ENCODE measurements around the gene ELP2.
"Not testable (repeated sequence)": the region's sequence is repeated elsewhere in the genome, so short reads cannot be mapped to it uniquely, and the experiment has no call there.

ELP2 gene

GRCh38 chr18:36158266-36158867, 28.7 kb downstream of the ELP2 start:
- no peak for DNase-seq (ENCODE audit: low read depth)

GRCh38 chr18:36160959-36161371, 31.3 kb downstream of the ELP2 start:
- no peak for DNase-seq (ENCODE audit: low read depth)

GRCh38 chr18:36162981-36163380, 33.3 kb downstream of the ELP2 start:
- DNase-seq (ENCODE audit: low read depth), result no peak

DNA sequence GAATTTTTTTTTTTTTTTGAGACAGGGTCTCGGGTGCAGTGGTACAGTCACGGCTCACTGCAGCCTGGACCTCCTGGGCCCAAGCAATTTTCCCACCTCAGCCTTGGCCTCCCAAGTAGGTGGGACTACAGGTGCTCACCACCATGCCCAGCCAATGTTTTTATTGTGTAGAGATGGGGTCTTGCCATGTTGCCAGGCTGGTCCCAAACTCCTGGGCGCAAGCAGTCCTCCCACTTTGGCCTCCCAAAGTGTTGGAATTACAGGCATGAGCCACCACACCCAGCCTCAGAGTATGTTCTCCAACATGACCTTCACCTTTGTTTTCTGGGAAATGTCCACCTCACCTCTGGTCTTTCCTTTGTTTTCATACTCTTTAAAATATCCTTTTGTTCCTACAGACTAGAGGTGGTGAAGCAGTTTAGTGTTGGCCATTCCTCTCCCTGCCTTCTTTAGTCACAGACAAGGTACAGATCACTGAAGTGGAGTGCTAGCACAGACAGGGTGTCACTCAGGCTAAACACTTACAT, 38.1 kb downstream of the ELP2 start:
- DNase-seq (ENCODE audit: low read depth), result no peak

DNA sequence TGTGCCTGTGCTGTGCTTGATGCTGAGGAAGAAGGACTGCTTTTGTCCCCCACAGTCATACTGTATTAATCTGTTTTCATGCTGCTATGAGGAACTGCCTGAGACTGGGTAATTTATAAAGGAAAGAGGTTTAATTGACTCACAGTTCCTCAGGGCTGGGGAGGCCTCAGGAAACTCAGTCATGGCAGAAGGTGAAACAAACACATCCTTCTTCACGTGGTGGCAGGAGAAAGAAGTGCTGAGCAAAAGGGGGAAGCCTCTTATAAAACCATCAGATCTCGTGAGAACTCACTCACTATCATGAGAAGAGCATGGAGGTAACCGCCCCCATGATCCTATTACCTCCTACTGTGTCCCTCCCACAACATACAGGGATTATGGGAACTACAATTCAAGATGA, 38.6 kb downstream of the ELP2 start:
- DNase-seq (ENCODE audit: low read depth), result not testable (repeated sequence)

DNA sequence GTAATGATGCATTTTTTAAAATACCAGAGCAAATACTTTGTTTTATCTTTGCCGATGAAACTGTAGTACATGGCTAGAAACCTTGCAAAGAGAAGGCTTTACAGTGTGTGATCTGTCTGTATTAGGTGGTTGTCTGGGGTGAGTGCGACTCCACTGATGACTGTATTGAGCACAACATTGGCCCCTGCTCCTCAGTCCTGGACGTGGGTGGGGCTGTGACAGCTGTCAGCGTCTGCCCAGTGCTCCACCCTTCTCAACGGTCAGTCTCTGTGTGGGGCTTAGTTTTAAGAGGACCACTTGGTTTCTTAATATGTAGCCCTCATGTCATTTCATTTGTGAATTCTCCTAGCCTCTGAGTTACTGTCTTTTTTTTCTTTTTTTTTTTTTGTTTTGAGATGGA, 40.2 kb downstream of the ELP2 start:
- no peak for DNase-seq (ENCODE audit: low read depth)

DNA sequence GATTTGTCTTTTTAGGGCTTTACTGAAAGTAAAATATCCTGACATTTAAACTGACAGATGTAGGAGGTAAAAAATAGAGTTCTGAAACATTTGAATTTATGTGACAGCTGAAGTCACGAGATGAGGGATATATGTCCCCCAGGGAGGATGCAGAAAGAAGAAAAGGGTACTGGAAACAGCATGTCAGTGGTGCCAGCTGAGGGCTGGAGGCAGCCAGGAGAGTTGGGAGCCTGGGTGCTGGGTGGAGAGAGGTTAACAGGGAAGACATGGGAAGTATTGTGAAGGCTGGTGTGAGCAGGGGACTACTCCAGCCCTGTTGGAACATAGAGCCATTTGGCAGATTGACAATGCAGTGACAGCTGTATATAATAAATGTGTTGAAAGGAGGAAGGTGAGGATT, 45.8 kb downstream of the ELP2 start:
- DNase-seq (ENCODE audit: low read depth), result no peak

GRCh38 chr18:36176177-36176584, 46.5 kb downstream of the ELP2 start:
- no peak for DNase-seq (ENCODE audit: low read depth)

DNA sequence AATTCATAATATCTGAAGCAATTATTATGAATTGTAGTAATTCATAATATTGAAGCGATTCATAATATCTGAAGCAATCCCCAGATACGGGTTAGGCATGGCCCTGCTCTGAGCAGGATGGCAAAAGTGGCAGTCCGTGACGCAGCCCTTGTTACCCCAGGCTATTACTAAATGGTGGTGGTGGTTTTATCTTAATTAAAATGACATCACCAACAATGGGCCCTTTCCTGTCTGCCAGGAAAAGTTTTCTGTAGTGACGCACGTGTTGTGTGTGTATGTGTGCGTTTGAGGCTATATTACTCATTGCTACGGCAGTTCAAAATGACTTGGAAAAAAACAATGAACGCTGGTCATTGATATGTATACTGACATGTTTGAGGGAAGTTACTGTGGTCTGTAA, 47.0 kb downstream of the ELP2 start:
- DNase-seq (ENCODE audit: low read depth), result no peak

DNA sequence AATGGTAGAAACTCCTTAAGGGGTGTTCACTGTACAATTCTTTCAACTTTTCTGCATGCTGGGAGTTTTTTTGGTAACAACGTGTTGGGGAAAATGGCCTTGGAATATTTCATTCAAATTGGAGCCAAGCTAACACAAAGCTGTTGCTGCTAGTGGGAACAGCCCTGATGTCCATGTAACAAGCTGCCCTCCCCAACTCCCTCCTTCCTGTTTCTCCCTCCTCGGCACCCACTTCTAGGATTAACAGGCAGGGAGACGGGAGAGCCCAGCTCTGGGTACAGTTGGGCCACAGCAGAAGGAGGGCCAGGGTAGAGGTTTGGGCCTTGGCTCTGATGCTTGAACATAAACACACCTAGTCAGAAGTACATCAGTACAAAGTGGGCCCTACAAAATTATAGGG, 48.2 kb downstream of the ELP2 start:
- DNase-seq (ENCODE audit: low read depth), result no peak

- no peak for DNase-seq (ENCODE audit: low read depth)
These were observed 50.1 kb downstream of the ELP2 start for GRCh38 chr18:36179562-36180355.

DNA sequence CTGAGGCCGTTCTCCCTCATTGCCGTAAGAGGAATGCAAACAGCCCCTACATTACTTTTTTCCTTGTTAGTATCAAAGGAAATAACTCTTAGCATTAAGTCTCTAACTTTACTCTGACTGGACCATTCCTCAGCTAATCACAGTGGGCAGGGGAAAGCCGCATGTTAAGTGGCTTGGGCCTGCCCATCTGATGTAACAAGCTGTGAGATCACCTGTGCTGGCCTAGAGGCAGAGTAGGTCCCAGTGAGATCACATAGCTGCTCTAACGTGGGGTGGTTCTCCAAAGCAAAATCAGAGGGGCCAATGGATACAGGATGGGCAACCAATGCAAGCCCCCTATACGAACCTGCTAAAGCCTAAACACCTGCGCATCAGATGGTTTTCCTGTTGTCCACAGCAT, 51.7 kb downstream of the ELP2 start:
- no peak for DNase-seq (ENCODE audit: low read depth)

DNA sequence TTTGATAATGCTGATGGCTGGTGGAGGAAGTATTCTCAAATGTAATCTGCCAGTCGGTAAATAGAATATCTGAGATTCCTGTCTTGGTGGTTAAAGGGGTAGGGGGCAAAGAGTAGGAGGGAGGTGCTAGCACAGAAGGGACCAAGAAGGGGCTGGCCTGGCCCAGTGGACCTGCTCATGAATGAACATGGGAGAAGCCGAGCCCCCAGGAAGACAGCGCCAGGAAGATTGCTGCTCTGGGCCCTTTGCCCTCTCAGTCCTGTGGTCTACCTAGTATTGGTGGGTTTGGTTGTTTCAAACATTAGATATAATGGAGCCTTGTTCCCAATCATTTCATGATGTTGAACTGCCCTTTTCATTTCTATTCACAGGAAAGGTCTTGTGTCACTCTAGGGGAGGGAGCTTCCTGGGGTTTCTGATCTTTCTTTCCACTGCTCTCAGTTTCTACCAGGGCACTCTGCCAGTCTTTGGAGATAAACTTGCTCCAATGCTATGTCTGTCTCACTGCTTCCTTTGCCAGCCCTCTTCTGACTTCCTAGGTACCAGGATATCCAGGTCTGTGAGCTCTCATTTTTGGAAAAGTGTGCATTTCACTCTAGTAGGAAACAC, 52.3 kb downstream of the ELP2 start:
- DNase-seq (ENCODE audit: low read depth), result no peak

DNA sequence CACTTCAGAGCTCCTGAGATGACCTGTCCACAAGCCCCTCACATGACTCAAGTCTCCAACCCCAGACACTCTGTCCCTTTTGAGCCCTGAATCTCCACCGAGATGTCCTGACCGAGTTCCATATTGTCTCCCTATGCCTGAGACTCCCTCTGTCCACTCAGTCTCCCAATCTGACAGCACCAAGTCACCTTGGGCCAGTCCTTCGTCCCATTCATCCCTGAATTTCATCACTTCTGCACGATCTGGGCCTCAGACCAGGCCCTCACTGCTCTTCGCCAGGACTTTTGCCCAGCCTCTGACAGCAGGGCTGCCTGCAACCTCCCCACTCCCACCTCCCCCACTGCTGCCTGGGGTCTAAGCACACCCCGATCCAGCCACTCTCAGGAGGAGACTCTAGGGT, 53.3 kb downstream of the ELP2 start:
- no peak for DNase-seq (ENCODE audit: low read depth)

- no peak for DNase-seq (ENCODE audit: low read depth)
These were observed 54.3 kb downstream of the ELP2 start for GRCh38 chr18:36183987-36184386.

GRCh38 chr18:36185157-36185556, 55.5 kb downstream of the ELP2 start:
- DNase-seq (ENCODE audit: low read depth), result no peak

DNA sequence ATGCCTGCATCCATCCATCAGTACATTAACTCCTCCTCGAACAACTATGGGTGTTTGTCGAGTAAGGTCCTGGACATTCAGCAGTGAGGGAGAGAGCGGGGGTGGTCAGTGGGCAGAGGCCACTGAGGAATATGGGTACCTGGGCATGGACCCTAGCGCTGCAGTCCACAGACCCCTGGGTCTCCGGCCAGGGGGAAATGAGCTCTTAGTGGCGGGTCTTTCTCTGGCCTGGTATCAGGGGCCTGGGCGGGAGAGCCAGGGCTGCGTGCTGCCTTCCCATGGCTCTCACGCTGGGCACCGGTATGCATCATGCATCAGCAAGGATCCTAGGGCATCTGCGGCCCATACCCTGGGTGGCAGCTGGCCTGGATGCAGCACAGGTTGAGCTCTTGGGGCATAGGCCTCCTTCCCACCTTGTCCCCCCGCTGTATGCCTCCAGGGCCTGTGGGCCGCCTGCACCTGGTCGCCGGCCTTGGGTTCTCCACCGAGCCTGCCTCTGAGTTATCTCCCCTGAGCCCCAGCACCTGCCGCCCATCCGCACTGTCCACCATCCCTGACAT, 56.3 kb downstream of the ELP2 start:
- DNase-seq (ENCODE audit: low read depth), result no peak

DNA sequence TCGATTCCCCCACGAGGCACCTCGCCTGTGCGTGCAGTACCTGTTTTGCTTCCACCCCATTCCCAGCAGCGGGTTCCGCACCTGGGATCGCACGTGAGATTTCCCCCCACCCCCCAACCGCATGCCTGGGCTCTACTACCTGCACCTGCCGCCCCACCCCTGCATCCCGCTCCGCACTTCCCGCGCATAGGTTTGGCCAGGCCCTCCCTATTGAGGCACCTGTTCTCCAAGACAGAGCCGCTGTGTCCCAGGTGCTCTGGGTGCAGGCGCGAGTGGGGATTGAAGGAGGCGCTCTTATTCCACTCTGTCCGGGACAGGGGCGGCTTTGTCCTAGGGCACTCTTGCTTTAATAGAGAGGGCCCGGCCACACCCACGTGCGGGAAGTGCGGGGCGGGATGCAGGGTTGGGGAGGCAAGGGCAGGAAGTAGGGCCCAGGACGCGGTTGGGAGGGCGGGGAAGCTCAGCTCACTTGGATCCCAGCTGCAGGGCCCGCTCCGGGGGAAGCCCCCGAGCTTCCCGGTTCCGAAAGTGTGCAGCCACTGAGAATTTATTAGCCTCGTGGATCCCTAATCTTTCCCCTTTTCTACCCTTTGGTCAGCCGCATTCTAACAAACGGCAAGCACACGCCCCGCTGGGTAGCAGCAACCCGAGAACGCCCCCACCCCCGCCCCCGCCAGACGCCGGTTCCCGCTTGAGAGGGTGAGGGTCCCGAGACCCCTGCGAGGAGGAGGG, 56.9 kb downstream of the ELP2 start:
- DNase-seq (ENCODE audit: low read depth), result no peak

DNA sequence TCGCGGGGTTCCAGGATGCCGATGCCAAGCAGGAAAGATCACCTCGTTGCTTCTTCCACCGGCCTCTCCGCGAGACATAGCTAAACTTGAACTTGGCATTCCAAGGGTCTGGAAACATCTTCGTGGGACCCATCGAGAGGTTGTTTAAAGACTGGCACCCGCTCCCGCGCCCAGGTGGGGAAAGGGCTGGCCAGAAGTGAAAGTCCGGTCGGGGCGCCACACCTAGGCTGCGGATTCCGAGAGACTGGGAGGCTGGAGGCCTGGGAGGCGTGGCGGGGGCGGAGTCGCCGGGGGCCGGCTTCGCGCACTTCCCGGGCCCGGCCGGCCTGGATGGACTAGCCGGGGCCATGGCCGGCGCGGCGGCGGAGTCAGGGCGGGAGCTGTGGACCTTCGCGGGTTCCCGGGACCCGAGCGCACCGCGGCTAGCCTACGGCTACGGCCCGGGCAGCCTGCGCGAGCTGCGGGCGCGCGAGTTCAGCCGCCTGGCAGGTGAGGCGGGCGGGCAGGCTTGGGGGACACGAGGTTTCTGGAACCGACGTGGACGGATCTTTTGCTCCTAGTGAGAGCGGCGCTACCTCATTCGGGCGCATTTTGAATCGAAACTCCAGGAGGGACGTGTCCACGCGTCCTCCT, 57.6 kb downstream of the ELP2 start, which contains the start of gene MOCOS:
TSS of gene MOCOS (plus strand) at position 305 of the 633 bp plus-strand sequence. CDS start at position 348, 43 bp downstream.
- no peak for DNase-seq (ENCODE audit: low read depth)

DNA sequence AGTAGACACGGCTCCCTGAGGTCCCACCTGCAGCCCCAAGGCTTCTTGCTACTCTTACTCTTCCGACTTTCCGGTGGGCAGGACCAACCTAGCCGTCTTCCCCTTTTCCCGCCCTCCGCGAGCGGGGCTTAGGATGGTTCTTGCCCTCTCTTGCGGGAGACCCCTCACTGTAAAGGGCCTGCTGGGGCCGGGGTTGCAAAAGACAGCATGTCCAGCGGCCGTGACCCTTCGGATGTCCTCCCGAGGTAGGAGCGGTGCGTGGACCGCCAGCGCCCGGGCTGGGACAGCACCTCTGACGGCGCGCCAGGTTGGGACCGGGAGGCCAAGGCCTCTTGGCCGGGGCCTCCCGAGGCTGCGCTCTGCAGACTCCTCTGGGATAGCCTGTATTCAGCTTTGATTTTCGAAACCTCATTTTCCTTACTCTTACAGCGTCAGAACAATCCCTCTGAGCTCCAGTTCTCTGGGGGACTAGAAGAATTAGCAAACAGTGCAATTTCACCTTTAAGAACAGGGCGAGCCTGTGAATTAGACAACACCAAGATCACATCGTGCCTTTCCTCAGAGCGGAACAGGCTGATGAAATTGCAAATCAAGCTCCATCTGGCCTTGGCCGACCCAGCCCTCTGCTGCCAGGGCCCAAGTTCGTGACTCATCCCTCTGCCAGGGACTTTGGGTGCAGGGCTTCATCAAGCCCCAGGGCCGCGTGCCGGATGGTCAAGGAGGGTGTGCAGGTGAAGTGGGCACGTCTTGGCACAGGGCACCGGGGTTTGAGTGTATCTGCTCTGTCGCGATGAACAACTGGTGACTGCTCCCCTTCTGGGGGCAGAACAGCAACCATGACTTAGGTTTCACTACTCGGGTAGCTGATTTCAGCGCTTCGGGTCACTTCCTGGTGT, 58.4 kb downstream of the ELP2 start:
- no peak for DNase-seq (ENCODE audit: low read depth)

GRCh38 chr18:36188916-36189315, 59.2 kb downstream of the ELP2 start:
- no peak for DNase-seq (ENCODE audit: low read depth)
